GM12872 (cell line): Measurements from ENCODE around the gene RPL23.

Source experiments
- TF ChIP-seq, protein P1 (sequence below): IDR thresholded peaks from 3 replicates; pipeline ENCODE4 v1.5.1; 2011; ENCODE audit warnings: low read depth, mild to moderate bottlenecking, low read length, moderate library complexity; ENCODE audit not compliant: insufficient read depth

RPL23 gene

DNA sequence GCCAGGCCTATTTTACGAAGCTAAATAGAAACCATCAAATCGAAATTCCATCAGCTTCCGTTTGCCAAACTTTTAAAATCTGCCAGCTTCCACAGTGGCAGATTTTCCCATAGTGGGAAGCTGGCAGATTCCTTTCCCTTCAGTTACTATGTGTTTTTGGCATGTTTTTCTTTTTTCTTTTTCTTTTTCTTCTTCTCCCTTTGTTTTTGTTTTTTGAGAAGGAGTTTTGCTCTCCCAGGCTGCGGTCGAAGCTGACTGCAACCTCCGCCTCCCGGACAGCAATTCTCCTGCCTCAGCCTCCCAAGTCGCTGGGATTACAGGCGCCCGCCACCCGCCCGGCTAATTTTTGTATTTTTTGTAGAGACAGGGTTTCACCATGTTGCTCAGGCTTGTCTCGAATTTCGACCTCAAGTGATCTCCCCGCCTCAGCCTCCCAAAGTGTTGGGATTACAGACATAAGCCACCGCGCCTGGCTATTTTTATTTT is 27.7 kb downstream of the RPL23 start:
- TF ChIP-seq, protein P1, sequence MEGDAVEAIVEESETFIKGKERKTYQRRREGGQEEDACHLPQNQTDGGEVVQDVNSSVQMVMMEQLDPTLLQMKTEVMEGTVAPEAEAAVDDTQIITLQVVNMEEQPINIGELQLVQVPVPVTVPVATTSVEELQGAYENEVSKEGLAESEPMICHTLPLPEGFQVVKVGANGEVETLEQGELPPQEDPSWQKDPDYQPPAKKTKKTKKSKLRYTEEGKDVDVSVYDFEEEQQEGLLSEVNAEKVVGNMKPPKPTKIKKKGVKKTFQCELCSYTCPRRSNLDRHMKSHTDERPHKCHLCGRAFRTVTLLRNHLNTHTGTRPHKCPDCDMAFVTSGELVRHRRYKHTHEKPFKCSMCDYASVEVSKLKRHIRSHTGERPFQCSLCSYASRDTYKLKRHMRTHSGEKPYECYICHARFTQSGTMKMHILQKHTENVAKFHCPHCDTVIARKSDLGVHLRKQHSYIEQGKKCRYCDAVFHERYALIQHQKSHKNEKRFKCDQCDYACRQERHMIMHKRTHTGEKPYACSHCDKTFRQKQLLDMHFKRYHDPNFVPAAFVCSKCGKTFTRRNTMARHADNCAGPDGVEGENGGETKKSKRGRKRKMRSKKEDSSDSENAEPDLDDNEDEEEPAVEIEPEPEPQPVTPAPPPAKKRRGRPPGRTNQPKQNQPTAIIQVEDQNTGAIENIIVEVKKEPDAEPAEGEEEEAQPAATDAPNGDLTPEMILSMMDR: no peak

DNA sequence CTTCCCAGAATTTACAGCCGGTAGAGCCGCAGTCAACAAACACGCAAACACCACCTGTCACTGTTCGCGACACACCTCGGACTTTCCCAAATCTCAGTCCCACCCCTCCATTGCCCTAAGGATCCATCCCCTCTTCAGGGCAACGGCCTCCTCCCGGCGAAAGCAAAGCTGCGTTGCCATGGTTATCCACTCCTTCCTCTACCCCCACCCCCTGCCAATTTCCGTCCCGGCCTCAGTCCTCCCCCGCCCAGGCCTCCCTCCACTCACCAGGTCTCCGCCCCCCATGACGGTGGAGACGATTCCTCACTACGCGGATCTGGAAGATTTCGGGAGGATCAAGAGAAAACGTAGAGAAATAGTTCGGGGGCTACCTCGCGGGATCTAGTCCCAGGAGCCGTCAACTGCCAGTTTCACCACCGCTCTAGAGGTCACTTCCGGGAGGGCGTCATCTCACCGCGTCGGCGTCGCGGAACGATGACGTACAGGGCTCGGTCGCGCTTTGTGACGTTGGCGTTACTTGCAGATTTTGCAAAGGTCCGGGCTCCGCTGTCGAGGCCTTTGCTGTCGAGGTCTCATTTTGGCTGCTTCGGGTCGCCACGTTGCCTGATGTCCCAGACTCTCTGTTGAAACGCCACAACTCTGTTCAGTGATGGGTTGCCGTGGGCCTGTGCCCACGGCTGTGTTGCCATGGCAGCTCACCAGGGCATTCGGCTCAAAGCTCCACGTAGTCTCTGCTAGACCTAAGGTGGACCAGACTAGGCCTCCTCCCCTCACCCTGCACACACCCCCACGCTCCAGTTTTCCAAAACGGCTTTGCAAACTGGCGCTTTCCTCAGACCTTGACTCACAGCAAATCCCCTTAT is 28.4 kb downstream of the RPL23 start, which contains the start of gene CWC25:
TSS of gene CWC25 (minus strand) at position 423 of the 863 bp plus-strand sequence. CDS start at position 285, 138 bp downstream.
- TF ChIP-seq, protein P1: no peak

DNA sequence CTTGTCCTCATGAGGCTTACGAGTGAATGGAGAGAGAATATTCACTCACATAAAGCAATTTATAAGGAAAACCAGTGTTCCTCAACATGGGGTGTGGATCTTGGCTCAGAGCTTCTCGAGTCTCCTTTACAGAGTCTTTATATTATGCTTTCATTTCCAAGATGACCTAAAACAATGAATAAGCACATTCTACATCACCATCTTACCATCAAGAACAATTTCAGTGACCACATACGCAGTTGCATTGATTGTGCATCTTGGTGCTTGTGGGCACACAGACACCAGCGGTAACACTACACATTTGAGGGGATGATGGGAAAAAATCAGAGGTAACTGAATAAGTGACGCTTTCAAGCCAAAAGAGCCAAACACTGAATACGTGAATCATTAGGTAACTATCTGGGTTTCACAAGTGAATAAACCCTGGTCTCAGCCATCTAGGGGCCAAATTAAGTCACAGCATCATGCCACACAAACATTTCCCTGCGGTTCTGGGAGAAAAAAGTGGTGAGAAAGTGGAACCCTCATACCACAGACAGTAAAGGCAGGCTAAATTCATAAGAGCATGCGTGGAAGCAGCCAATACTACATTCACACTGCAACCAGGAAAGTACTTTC is 37.8 kb downstream of the RPL23 start:
- TF ChIP-seq, protein P1: peak; percentile 35; the same call in 2 of the 3 replicates

DNA sequence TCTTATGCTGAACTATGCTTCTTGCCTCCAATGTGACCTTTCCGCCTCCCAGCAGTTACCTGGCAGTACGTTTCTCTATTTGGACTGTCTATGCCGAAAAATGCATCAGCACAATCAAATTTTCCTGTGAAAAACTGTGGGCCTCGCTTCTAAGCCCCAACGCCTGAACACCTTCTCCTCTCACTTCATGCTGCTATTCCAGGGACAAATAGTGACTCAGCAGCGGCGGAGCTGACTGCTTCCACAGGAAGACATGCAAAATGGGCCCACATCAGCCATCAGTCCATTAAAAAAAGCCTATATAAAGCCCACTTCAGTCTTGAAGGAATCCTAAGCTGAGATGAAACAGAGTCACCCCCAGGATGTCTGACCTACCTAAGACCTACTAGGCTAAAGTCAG is 43.7 kb downstream of the RPL23 start:
- TF ChIP-seq, protein P1: no peak

DNA sequence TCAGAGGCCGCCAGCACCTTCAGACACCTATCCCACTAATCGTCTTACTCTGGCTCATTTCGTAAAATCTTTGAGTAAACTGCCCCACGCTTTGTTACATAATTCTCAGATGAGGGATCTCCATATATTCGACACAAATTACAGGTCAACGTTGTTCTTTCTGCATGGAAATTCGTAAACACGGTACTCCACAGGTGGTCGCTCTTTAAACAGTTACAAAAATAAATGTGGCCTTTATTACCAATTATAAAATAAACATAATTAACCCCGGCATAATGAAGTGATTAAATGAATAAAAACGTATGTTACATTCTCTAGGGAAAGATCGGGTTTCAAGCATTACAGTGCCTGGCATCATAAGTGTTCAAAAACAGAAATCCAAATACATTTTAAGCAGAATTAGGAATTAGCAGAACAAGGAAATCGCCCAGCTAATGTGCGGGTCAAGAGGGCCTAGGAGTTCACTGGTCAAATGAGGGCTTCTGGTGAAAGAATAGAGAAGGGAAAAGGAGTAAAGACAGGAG is 53.2 kb downstream of the RPL23 start:
- TF ChIP-seq, protein P1: no peak

DNA sequence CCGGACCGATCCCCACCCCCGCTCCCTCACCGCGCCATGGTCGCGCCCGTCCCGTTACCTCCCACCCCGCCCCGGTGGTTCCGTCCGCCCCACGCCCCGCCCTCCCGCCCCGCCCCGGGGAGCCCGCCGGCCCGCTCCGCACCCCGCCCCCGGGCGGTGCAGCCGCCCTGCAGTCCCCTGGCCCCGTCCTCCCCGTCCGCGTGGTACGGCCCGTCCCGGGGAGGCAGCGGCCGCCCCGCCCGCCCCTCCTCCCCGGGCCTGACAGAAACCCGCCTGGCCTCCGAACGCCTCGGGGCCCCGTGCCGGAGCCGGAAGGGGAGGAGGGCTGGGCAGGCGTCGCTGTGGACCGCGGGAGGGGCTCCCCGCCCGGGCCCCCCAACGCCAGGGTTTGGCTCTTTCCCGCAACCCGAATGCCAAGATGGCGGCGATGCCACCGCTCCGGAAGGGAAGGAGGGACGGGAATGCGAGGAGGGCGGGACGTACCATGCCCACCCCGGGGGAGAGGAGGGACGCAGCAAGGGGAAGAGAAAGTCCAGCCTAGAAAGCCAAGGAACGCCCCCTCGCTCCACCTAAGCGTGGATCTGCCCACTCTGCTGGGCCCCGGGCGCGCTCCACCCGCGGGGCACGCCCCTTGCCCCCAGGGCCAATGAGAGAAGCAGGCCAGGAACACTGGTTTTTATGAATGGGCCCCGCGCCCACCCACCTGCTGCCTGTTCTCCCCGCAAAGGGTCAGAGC is 53.9 kb downstream of the RPL23 start, which contains the start of gene PIP4K2B:
TSS of gene PIP4K2B (minus strand) at position 56 of the 736 bp plus-strand sequence. CDS start 132 bp downstream, outside the sequence.
- TF ChIP-seq, protein P1: no peak
